ENCODE data around the gene NKD1.

The NKD1 gene

DNA sequence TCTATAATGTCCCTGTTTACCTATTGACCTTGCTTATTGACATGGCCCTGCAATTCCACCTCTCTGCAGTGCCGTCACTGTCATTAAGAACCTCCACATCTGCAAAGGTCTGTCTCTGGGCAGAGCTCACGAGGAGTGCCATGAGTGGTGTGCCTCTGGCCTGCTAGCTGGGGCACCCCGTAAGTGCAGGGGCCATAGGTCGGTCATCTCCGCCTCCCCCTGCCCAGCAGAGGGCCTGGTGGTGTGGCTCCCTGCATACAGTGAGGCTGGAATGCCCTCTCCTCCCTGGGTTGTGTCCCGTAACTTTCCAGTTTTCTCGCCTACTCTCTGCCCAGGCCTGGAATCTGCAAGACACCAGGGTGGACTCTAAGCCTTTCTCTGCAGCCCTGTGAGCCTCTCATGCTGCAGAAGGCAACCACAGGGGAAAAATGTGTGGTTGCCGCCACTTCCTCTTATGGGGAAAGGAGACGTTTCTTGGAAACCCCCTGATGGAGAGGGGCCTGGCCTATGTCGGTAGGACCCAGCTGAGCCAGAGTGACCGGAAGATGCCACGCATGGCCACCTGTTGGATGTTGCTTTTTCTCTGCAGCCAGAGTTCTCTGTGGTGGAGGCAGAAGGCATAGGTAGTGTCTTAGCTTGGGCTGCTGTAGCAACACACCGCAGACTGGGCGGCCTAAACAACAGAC, 135.6 kb downstream of the NKD1 start:
- no peak overlapping the region for H3K4me3 ChIP-seq (ENCODE audit: low read depth, low read length)
- TF ChIP-seq CTCF (IDR thresholded peaks at IDR 0.05; ENCODE audit: borderline replicate concordance, insufficient read depth, low read depth, low read length): 0 out of 2 replicates have a peak, but pooled peaks have one; percentile 1

DNA sequence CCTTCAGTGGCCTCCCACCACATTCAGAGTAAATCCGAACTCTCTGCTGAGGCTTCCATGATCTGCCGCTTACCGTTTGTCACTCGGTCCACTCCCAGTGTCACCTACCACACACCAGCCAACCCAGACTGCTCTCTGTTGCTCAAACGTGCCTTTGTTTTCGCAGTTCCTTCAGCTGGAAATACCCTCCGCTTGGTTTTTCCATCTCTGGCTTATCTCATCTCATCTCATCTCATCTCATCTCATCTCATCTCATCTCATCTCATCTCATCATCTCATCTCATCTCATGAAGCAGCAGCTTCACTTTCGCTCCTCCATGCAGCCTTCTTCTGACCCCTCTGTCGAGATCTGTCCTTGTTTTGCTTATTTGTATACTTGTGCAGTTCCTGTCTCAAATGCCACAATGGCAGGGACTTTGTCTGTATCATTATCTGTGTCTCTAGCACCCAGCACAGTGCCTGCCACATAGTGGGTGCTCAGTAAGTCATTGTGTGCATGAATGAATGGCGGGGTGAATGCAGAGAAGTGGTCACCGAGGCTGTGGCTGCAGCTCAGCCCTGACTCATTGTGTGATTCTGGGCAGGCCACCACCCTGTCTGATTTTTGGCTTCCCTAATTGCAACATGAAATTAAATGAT, 136.7 kb downstream of the NKD1 start:
- no peak overlapping the region for H3K4me3 ChIP-seq (ENCODE audit: low read depth, low read length)
- no peak for TF ChIP-seq CTCF (IDR thresholded peaks at IDR 0.05; ENCODE audit: borderline replicate concordance, insufficient read depth, low read depth, low read length)

DNA sequence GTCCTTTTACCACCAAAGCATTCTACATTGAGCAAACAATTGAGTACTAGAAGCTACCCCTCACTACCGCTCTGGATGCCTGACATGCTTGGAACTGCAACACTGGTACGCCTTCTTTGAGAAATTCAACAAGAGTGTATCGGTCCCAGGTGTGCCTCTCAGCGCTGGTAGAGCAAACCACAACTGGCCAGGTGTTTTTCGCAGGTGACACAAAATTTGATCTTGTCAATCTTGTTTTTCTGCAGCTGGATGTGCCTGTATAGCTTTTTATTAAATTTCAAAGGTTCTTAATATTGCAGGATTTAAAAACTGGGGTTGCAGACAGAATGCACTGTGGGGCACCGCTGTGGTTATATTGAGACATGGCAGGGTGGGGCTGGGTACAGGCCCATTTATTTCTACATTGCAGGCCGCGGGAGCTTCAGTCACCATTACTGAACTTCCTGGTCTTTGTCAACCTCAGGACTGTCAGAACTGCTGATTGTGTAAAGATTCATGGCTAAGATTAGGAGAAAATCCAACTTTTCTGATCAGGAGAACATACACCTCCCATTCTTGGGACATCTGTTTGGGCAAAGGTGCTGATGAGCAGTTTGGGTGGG, 137.4 kb downstream of the NKD1 start:
- TF ChIP-seq CTCF (IDR thresholded peaks at IDR 0.05; ENCODE audit: borderline replicate concordance, insufficient read depth, low read depth, low read length): no peak
- H3K4me3 ChIP-seq (ENCODE audit: low read depth, low read length): no peak overlapping the region

GRCh38 chr16:50688083-50688482, 139.9 kb downstream of the NKD1 start:
- no peak for TF ChIP-seq CTCF (IDR thresholded peaks at IDR 0.05; ENCODE audit: borderline replicate concordance, insufficient read depth, low read depth, low read length)
- H3K4me3 ChIP-seq (ENCODE audit: low read depth, low read length): no peak overlapping the region

DNA sequence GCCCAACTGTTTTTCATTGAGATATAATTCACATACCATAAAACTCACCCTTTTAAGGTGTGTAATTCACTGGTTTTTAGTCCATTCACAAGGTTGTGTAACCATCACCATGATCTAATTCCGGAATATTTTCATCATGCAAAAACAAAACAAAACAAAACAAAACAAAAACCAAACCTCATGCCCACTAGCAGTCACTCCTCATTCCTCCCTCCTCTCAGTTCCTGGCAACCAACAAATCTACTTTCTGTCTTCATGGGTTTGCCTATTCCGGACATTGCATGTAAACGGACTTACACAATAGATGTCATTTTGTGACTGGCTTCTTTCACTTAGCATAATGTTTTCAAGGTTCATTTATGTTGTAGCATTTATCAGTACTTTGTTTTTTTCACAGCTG, 140.7 kb downstream of the NKD1 start:
- no peak for TF ChIP-seq CTCF (IDR thresholded peaks at IDR 0.05; ENCODE audit: borderline replicate concordance, insufficient read depth, low read depth, low read length)
- no peak overlapping the region for H3K4me3 ChIP-seq (ENCODE audit: low read depth, low read length)

DNA sequence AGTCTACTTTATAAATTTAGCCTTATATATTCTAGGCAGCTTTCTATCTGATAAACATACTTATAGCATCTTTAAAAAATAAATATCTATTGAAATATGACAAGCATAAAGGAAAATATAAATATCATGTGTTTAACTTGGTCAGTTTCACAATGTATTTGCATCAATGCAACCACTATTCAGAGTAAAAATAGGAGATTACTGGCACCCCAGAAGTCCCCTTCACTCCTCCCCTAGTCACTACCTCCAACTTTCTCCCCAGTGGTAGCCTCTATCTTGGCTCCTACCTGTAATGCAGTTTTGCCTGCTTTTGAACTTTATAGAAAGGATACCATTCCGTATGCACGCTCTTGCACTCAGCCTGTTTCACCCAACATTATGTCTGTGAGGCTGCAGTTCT, 142.0 kb downstream of the NKD1 start:
- TF ChIP-seq CTCF (IDR thresholded peaks at IDR 0.05; ENCODE audit: borderline replicate concordance, insufficient read depth, low read depth, low read length): no peak
- no peak overlapping the region for H3K4me3 ChIP-seq (ENCODE audit: low read depth, low read length)

- H3K4me3 ChIP-seq (ENCODE audit: low read depth, low read length): no peak overlapping the region
- no peak for TF ChIP-seq CTCF (IDR thresholded peaks at IDR 0.05; ENCODE audit: borderline replicate concordance, insufficient read depth, low read depth, low read length)
Measured at GRCh38 chr16:50692644-50692998, 144.4 kb downstream of the NKD1 start.
